ENCODE measurements around the gene ABAT. TPM values are rescaled to one million over a fixed set of nuclear protein-coding genes. Genes with fewer than 3 reads are reported as not detected.

Gene ABAT
- total and polyA plus RNA-seq, 5 donors from 2014 or later: 2.3 to 13.9 (median 3.3) TPM

DNA sequence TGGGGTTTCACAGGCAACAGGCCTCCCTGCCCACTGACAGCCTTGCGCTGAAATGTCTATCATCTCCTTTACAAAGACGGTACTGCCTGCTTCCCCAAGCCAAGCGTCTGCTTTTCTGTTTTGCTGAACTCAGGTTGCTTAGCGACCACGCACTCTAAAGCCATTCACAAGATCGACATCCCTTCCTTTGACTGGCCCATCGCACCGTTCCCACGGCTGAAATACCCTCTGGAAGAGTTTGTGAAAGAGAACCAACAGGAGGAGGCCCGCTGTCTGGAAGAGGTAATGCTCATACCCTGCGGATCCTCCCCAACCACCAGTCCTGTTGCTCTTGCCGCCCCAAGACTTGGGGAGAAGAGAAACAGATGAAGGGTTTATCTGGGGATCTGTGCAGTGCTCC lies 94.3 kb downstream of the ABAT start:
- Histone ChIP-seq H3K9me3 (ENCODE audit: control insufficient read depth in 2 of 2, low read length in 2 of 2) (no peaks in the 10 kb centered on the region), H3K4me3 (ENCODE audit: low read depth, low read length) (no peak overlapping the region), H3K36me3 (ENCODE audit: control insufficient read depth, insufficient read depth, low read length) (peaks cover 25% of the 10 kb centered on the region), H3K27me3 (ENCODE audit: control insufficient read depth, insufficient read depth, low read length) (no peaks in the 10 kb centered on the region), H3K27ac (ENCODE audit: insufficient read depth, low read length, poor library complexity, severe bottlenecking) (no peak overlapping the region), H3K4me1 (ENCODE audit: control insufficient read depth, insufficient read depth, low read length, poor library complexity, severe bottlenecking) (no peaks in the 10 kb centered on the region)
- no peaks in the 10 kb centered on the region for H3K9me3 Mint-ChIP-seq
- peaks cover 41% of the 10 kb centered on the region for H3K36me3 Mint-ChIP-seq
- H3K4me3 Mint-ChIP-seq: no peak overlapping the region
- no peaks in the 10 kb centered on the region for H3K27me3 Mint-ChIP-seq
- no peaks in the 10 kb centered on the region for H3K4me1 Mint-ChIP-seq
- ATAC-seq (ENCODE audit: low read depth in 2 of 2): no peak
- peak overlapping the region in 1 of 3 donors; percentile 63 for H3K27ac Mint-ChIP-seq
- DNase-seq: no peak

DNA sequence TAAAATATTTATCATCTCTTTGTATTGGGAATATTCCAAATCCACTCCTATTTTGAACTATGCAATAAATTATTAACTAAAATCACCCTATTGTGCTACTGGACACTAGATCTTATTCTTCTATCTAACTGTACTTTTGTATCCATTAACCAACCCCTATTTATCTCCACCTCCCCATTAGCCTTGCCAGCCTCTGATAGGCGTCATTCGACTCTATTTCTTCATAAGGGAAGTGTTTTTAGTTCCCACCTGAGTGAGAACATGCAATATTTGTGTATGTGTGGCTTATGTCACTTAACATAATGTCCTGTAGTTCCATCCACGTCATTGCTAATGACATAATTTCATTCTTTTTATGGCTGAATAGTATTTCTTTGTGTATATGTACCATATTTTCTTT lies 99.1 kb downstream of the ABAT start:
- ATAC-seq (ENCODE audit: low read depth in 2 of 2) (no peak), DNase-seq (no peak)
- Mint-ChIP-seq H3K4me3 (no peak overlapping the region), H3K27ac (no peak overlapping the region), H3K9me3 (peaks cover 0 to 2% (median 0%) of the 10 kb centered on the region in 7 donors), H3K36me3 (peaks cover 52% of the 10 kb centered on the region), H3K27me3 (no peaks in the 10 kb centered on the region), H3K4me1 (no peaks in the 10 kb centered on the region)
- Histone ChIP-seq H3K27me3 (ENCODE audit: control insufficient read depth, insufficient read depth, low read length) (no peaks in the 10 kb centered on the region), H3K4me1 (ENCODE audit: control insufficient read depth, insufficient read depth, low read length, poor library complexity, severe bottlenecking) (no peaks in the 10 kb centered on the region), H3K27ac (ENCODE audit: insufficient read depth, low read length, poor library complexity, severe bottlenecking) (no peak overlapping the region), H3K9me3 (ENCODE audit: control insufficient read depth in 2 of 2, low read length in 2 of 2) (no peaks in the 10 kb centered on the region), H3K4me3 (ENCODE audit: low read depth, low read length) (no peak overlapping the region), H3K36me3 (ENCODE audit: control insufficient read depth, insufficient read depth, low read length) (peaks cover 33% of the 10 kb centered on the region)

DNA sequence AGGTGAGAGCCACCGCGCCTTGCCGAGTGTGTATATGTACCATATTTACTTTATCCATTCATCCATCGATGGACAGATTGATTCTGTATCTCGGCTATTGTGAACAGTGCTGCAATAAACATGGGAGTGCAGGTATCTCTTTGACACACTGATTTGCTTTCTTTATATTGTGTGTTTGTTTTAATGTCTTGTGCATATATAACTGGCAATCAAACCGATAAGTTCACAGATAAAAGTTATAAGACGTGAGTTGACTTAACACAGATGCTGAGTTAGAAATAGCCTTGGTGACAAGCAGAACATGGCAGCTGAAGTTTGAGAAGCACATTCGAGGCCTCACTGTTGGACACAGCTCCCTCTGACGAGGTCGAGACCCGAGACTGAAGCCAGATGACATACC lies 99.8 kb downstream of the ABAT start:
- ATAC-seq (ENCODE audit: low read depth in 2 of 2): no peak
- no peaks in the 10 kb centered on the region for H3K27me3 Mint-ChIP-seq
- no peak for DNase-seq
- no peak overlapping the region for H3K27ac Mint-ChIP-seq
- Histone ChIP-seq H3K4me1 (ENCODE audit: control insufficient read depth, insufficient read depth, low read length, poor library complexity, severe bottlenecking) (no peaks in the 10 kb centered on the region), H3K27ac (ENCODE audit: insufficient read depth, low read length, poor library complexity, severe bottlenecking) (no peak overlapping the region), H3K36me3 (ENCODE audit: control insufficient read depth, insufficient read depth, low read length) (peaks cover 36% of the 10 kb centered on the region), H3K27me3 (ENCODE audit: control insufficient read depth, insufficient read depth, low read length) (no peaks in the 10 kb centered on the region), H3K4me3 (ENCODE audit: low read depth, low read length) (no peak overlapping the region), H3K9me3 (ENCODE audit: control insufficient read depth in 2 of 2, low read length in 2 of 2) (no peaks in the 10 kb centered on the region)
- peaks cover 47% of the 10 kb centered on the region for H3K36me3 Mint-ChIP-seq
- H3K4me1 Mint-ChIP-seq: no peaks in the 10 kb centered on the region
- H3K9me3 Mint-ChIP-seq: peaks cover 0 to 2% (median 0%) of the 10 kb centered on the region in 7 donors
- H3K4me3 Mint-ChIP-seq: no peak overlapping the region

DNA sequence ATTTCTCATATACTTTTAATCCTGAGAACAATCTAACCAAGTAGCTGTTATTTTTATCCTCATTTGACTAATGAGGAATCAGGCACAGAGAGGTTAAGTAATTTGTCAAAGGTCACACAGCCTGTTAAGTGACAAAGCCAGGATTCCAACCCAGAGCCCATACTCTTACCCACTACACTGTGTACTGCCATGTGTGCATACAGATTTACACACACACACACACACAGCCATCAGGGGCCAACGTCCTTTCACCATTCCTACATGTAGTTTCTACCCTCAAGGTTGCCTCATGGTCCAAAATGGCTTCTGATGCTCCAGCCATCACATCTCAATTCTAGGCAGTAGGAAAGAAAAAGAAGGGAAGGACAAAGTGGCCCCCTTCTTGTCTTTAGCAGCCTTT lies 100.9 kb downstream of the ABAT start:
- DNase-seq (no peak), ATAC-seq (ENCODE audit: low read depth in 2 of 2) (no peak)
- Histone ChIP-seq H3K4me1 (ENCODE audit: control insufficient read depth, insufficient read depth, low read length, poor library complexity, severe bottlenecking) (no peaks in the 10 kb centered on the region), H3K4me3 (ENCODE audit: low read depth, low read length) (no peak overlapping the region), H3K9me3 (ENCODE audit: control insufficient read depth in 2 of 2, low read length in 2 of 2) (no peaks in the 10 kb centered on the region), H3K36me3 (ENCODE audit: control insufficient read depth, insufficient read depth, low read length) (peaks cover 37% of the 10 kb centered on the region), H3K27me3 (ENCODE audit: control insufficient read depth, insufficient read depth, low read length) (no peaks in the 10 kb centered on the region), H3K27ac (ENCODE audit: insufficient read depth, low read length, poor library complexity, severe bottlenecking) (no peak overlapping the region)
- H3K4me1 Mint-ChIP-seq: no peaks in the 10 kb centered on the region
- no peak overlapping the region for H3K27ac Mint-ChIP-seq
- H3K9me3 Mint-ChIP-seq: peaks cover 0 to 2% (median 0%) of the 10 kb centered on the region in 7 donors
- H3K27me3 Mint-ChIP-seq: no peaks in the 10 kb centered on the region
- H3K36me3 Mint-ChIP-seq: peaks cover 52% of the 10 kb centered on the region
- H3K4me3 Mint-ChIP-seq: no peak overlapping the region

DNA sequence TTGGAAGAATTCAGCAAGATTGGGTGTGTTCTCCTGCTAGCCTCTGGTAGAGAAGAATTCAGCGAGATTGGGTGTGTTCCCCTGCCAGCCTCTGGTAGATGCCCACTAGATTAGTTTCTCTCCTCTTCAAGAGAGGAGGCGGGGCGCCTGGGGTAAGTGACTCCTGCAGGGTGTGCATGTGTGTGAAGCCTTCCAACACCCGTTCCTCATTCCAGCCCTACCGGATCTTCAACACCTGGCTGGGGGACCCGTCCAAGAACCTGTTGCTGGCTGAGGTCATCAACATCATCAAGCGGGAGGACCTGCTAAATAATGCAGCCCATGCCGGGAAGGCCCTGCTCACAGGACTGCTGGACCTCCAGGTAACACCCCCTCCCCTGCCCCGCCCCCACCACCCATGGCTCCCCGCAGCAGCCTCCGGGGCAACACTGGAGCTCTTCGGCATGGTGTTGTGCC lies 101.7 kb downstream of the ABAT start:
- no peaks in the 10 kb centered on the region for H3K4me1 Mint-ChIP-seq
- Histone ChIP-seq H3K9me3 (ENCODE audit: control insufficient read depth in 2 of 2, low read length in 2 of 2) (no peaks in the 10 kb centered on the region), H3K4me1 (ENCODE audit: control insufficient read depth, insufficient read depth, low read length, poor library complexity, severe bottlenecking) (no peaks in the 10 kb centered on the region), H3K4me3 (ENCODE audit: low read depth, low read length) (no peak overlapping the region), H3K27ac (ENCODE audit: insufficient read depth, low read length, poor library complexity, severe bottlenecking) (no peak overlapping the region), H3K36me3 (ENCODE audit: control insufficient read depth, insufficient read depth, low read length) (peaks cover 37% of the 10 kb centered on the region), H3K27me3 (ENCODE audit: control insufficient read depth, insufficient read depth, low read length) (no peaks in the 10 kb centered on the region)
- H3K4me3 Mint-ChIP-seq: no peak overlapping the region
- no peak for DNase-seq
- peaks cover 52% of the 10 kb centered on the region for H3K36me3 Mint-ChIP-seq
- no peaks in the 10 kb centered on the region for H3K27me3 Mint-ChIP-seq
- no peak for ATAC-seq (ENCODE audit: low read depth in 2 of 2)
- no peak overlapping the region for H3K27ac Mint-ChIP-seq
- peaks cover 0 to 2% (median 0%) of the 10 kb centered on the region in 7 donors for H3K9me3 Mint-ChIP-seq

DNA sequence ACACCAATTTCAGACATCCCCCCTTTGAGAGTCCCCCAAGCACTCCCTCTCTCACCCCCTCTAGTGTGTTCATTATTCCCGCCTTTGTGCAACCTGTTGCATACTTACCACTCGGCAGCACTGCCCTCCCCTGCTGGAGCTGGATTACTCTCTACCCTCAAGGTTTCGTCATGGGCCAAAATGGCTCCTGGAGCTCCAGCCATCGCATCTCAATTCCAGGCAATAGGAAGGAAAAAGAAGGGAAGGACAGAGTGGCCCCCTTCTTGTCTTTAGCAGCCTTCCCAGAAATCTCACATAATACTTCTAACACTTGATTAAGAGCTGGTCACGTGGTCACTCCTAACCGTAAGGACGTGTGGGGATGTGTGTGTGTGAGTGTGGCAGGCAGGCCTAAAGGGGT lies 102.8 kb downstream of the ABAT start:
- H3K9me3 Mint-ChIP-seq: peaks cover 0 to 2% (median 0%) of the 10 kb centered on the region in 7 donors
- Histone ChIP-seq H3K27ac (ENCODE audit: insufficient read depth, low read length, poor library complexity, severe bottlenecking) (no peak overlapping the region), H3K36me3 (ENCODE audit: control insufficient read depth, insufficient read depth, low read length) (peaks cover 37% of the 10 kb centered on the region), H3K9me3 (ENCODE audit: control insufficient read depth in 2 of 2, low read length in 2 of 2) (no peaks in the 10 kb centered on the region), H3K4me3 (ENCODE audit: low read depth, low read length) (no peak overlapping the region), H3K27me3 (ENCODE audit: control insufficient read depth, insufficient read depth, low read length) (no peaks in the 10 kb centered on the region), H3K4me1 (ENCODE audit: control insufficient read depth, insufficient read depth, low read length, poor library complexity, severe bottlenecking) (no peaks in the 10 kb centered on the region)
- peaks cover 48% of the 10 kb centered on the region for H3K36me3 Mint-ChIP-seq
- H3K27ac Mint-ChIP-seq: no peak overlapping the region
- no peak overlapping the region for H3K4me3 Mint-ChIP-seq
- DNase-seq (no peak), ATAC-seq (ENCODE audit: low read depth in 2 of 2) (no peak)
- no peaks in the 10 kb centered on the region for H3K27me3 Mint-ChIP-seq
- no peaks in the 10 kb centered on the region for H3K4me1 Mint-ChIP-seq

DNA sequence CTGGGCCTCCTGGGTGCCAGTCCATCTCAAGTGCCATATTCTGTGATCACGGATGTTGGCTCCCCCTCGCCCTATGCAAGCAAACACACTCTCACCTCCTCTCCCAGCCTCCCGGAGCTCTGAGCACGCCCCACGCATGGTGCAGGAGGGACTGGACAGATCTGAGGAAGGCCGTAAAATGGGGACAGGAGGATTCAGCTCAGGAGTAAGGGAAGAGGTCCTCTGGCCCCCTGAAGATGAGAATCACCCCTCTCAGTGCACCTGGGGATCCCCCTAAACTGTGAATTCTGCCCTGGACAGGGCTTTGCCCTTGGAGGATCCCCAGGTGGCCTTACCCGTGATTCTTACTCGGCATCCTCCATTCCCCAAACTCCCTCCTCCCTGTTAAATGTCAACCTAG lies 107.4 kb downstream of the ABAT start:
- no peak overlapping the region for H3K4me3 ChIP-seq (ENCODE audit: low read depth, low read length)
- Mint-ChIP-seq H3K27ac (no peak overlapping the region), H3K27me3 (no peaks in the 10 kb centered on the region), H3K4me1 (no peaks in the 10 kb centered on the region), H3K9me3 (peaks cover 0 to 2% (median 0%) of the 10 kb centered on the region in 7 donors), H3K36me3 (peaks cover 22% of the 10 kb centered on the region), H3K4me3 (no peak overlapping the region)
- peaks cover 13% of the 10 kb centered on the region for H3K36me3 ChIP-seq (ENCODE audit: control insufficient read depth, insufficient read depth, low read length)
- ATAC-seq (ENCODE audit: low read depth in 2 of 2) (no peak), DNase-seq (no peak)
- H3K27me3 ChIP-seq (ENCODE audit: control insufficient read depth, insufficient read depth, low read length): no peaks in the 10 kb centered on the region
- no peaks in the 10 kb centered on the region for H3K9me3 ChIP-seq (ENCODE audit: control insufficient read depth in 2 of 2, low read length in 2 of 2)
- H3K4me1 ChIP-seq (ENCODE audit: control insufficient read depth, insufficient read depth, low read length, poor library complexity, severe bottlenecking): no peaks in the 10 kb centered on the region
- H3K27ac ChIP-seq (ENCODE audit: insufficient read depth, low read length, poor library complexity, severe bottlenecking): no peak overlapping the region

DNA sequence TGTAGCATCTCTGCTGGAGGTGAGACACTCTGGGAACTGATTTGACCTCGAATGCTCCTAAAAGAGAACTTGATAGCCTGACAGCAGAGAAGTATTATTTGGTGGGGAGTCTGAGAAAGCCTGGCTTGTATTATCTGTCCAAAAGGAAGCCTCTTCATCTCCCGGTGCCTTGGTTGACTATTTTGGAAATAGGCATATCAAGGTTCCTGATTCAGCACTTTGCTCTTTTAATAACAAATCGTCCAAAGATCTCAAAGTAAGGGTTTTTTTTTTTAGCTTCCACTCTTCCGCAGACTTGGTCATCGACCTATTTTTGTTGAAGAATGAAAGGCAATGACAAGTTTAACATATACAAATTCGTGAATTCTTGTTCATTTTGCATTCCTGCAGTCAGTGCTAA lies 108.3 kb downstream of the ABAT start:
- H3K27me3 Mint-ChIP-seq: no peaks in the 10 kb centered on the region
- Histone ChIP-seq H3K27me3 (ENCODE audit: control insufficient read depth, insufficient read depth, low read length) (no peaks in the 10 kb centered on the region), H3K9me3 (ENCODE audit: control insufficient read depth in 2 of 2, low read length in 2 of 2) (no peaks in the 10 kb centered on the region), H3K36me3 (ENCODE audit: control insufficient read depth, insufficient read depth, low read length) (peaks cover 9% of the 10 kb centered on the region), H3K4me1 (ENCODE audit: control insufficient read depth, insufficient read depth, low read length, poor library complexity, severe bottlenecking) (no peaks in the 10 kb centered on the region), H3K4me3 (ENCODE audit: low read depth, low read length) (no peak overlapping the region), H3K27ac (ENCODE audit: insufficient read depth, low read length, poor library complexity, severe bottlenecking) (no peak overlapping the region)
- no peaks in the 10 kb centered on the region for H3K4me1 Mint-ChIP-seq
- H3K27ac Mint-ChIP-seq: peak overlapping the region in 2 of 3 donors; percentile 22 to 39
- ATAC-seq (ENCODE audit: low read depth in 2 of 2): no peak
- no peaks in the 10 kb centered on the region for H3K9me3 Mint-ChIP-seq
- DNase-seq: no peak
- H3K36me3 Mint-ChIP-seq: peaks cover 18% of the 10 kb centered on the region
- no peak overlapping the region for H3K4me3 Mint-ChIP-seq
